H1 (cell line): ENCODE data around the gene PCP4L1. TPM values are rescaled to one million over a fixed set of nuclear protein-coding genes. Genes with fewer than 3 reads are reported as not detected.

Experiments
- CTCF ChIA-PET: fragments of 300-600 bp; sonication (Branson Sonifier 250); formaldehyde crosslinking; loops from one replicate; lab custom pipeline; 2021; ENCODE audit not compliant: partially characterized antibody; lab: Charles Lee
- POLR2A ChIA-PET: fragments of 300-600 bp; sonication (Branson Sonifier 250); formaldehyde crosslinking; loops from one replicate; lab custom pipeline; 2021; ENCODE audit warnings: inconsistent platforms; ENCODE audit not compliant: partially characterized antibody; lab: Charles Lee
- DNase-seq, 2 experiments: peaks; one replicate each; pipeline versions ENCODE4 v3.0.0 to v3.0.0-alpha.2; 2010 to 2022; ENCODE audit warnings: low spot score in 2 of 2, low read depth in 1 of 2, mixed read lengths in 1 of 2
- FAIRE-seq: peaks from 2 replicates; lab custom pipeline; 2011; peaks lifted over from hg19 to GRCh38; lab: Jason Lieb, UNC
- H2AFZ ChIP-seq: 2 replicates; pipeline ENCODE4 v1.8.1; 2012; ENCODE audit warnings: low read length, inconsistent platforms
- H2AK5ac ChIP-seq: 2 replicates; pipeline ENCODE4 v1.6.1; 2013; ENCODE audit warnings: low read depth, low read length
- H2BK120ac ChIP-seq: replicated peaks from 2 replicates; pipeline ENCODE3; 2013; ENCODE audit warnings: low read depth, low read length, inconsistent platforms
- H2BK12ac ChIP-seq: 2 replicates; pipeline ENCODE4 v1.6.1; 2013; ENCODE audit warnings: low read depth, low read length
- H2BK15ac ChIP-seq: 2 replicates; pipeline ENCODE4 v1.6.1; 2013; ENCODE audit warnings: low read length
- H2BK20ac ChIP-seq: 2 replicates; pipeline ENCODE4 v1.6.1; 2013; ENCODE audit warnings: low read length
- H2BK5ac ChIP-seq: 2 replicates; pipeline ENCODE4 v1.6.1; 2013; ENCODE audit warnings: low read depth, low read length
- H3K14ac ChIP-seq: 2 replicates; pipeline ENCODE4 v1.6.1; 2013; ENCODE audit warnings: inconsistent platforms; ENCODE audit not compliant: insufficient read length
- H3K18ac ChIP-seq: 2 replicates; pipeline ENCODE4 v1.6.1; 2013; ENCODE audit warnings: low read length; ENCODE audit errors: extremely low read depth
- H3K23ac ChIP-seq: 2 replicates; pipeline ENCODE4 v1.6.1; 2013; ENCODE audit warnings: inconsistent platforms; ENCODE audit not compliant: insufficient read length
- H3K23me2 ChIP-seq: 2 replicates; pipeline ENCODE4 v1.6.1; 2013; ENCODE audit warnings: low read depth, low read length
- H3K27ac ChIP-seq: 2 replicates; pipeline ENCODE4 v1.6.1; 2011; ENCODE audit warnings: low read depth, low read length, inconsistent platforms
- H3K27me3 ChIP-seq, 4 experiments: replicated peaks in 1 of 4; 1 replicate in 1 of 4; 2 replicates in 3 of 4; pipeline versions ENCODE4 v1.6.1 to v1.8.1; 2011 to 2013; ENCODE audit warnings: low read length in 3 of 4, mild to moderate bottlenecking in 3 of 4, inconsistent platforms in 2 of 4, mixed read lengths in 2 of 4, moderate library complexity in 1 of 4; ENCODE audit not compliant: control insufficient read depth in 3 of 4, insufficient read depth in 3 of 4; ENCODE audit errors: extremely low read depth in 1 of 4
- H3K36me3 ChIP-seq, 4 experiments: 2 replicates each; pipeline versions ENCODE4 v1.6.1 to v1.8.1; 2011 to 2013; ENCODE audit warnings: mild to moderate bottlenecking in 4 of 4, low read length in 3 of 4, moderate library complexity in 2 of 4, control low read depth in 1 of 4, inconsistent platforms in 1 of 4; ENCODE audit not compliant: insufficient read depth in 4 of 4, control insufficient read depth in 2 of 4
- H3K4ac ChIP-seq: replicated peaks from 2 replicates; pipeline ENCODE3; 2013; ENCODE audit warnings: low read length, low read depth, mixed read lengths, inconsistent platforms; ENCODE audit not compliant: insufficient read length
- H3K4me1 ChIP-seq, 4 experiments: replicated peaks in 1 of 4; 1 replicate in 1 of 4; 2 replicates in 3 of 4; pipeline versions ENCODE4 v1.6.1 to v1.8.1; 2011 to 2013; ENCODE audit warnings: low read length in 3 of 4, inconsistent platforms in 2 of 4, mixed read lengths in 1 of 4; ENCODE audit not compliant: insufficient read depth in 4 of 4, control insufficient read depth in 3 of 4
- H3K4me2 ChIP-seq, 2 experiments: 2 replicates each; pipeline versions ENCODE4 v1.6.1 to v1.8.1; 2011 to 2013; ENCODE audit warnings: low read depth in 2 of 2, low read length in 2 of 2, control low read depth in 1 of 2, inconsistent platforms in 1 of 2, mild to moderate bottlenecking in 1 of 2; ENCODE audit not compliant: insufficient read depth in 1 of 2
- H3K4me3 ChIP-seq, 4 experiments: fragments of 200-600, 300-600 bp in 1 of 4; sonication (generic), shearing (Covaris generic), sonication (Bioruptor Twin) in 1 of 4; 2 replicates each; pipeline versions ENCODE4 v1.5.1 to v1.8.1; 2011 to 2016; ENCODE audit warnings: low read length in 4 of 4, low read depth in 3 of 4, control low read depth in 2 of 4, inconsistent platforms in 2 of 4, mild to moderate bottlenecking in 2 of 4, mixed read lengths in 1 of 4, moderate library complexity in 1 of 4; ENCODE audit not compliant: insufficient read depth in 2 of 4; ENCODE audit errors: extremely low read depth in 1 of 4
- H3K56ac ChIP-seq: replicated peaks from 2 replicates; pipeline ENCODE3; 2013; ENCODE audit warnings: low read depth, mild to moderate bottlenecking, mixed read lengths, low read length, inconsistent platforms; ENCODE audit not compliant: insufficient read length
- H3K79me1 ChIP-seq: 2 replicates; pipeline ENCODE4 v1.6.1; 2013; ENCODE audit warnings: low read depth, low read length, control low read depth
- H3K79me2 ChIP-seq, 2 experiments: 2 replicates each; pipeline versions ENCODE4 v1.6.1 to v1.8.1; 2012 to 2013; ENCODE audit warnings: low read length in 2 of 2, mild to moderate bottlenecking in 2 of 2, inconsistent platforms in 1 of 2; ENCODE audit not compliant: insufficient read depth in 2 of 2, control insufficient read depth in 1 of 2
- H3K9ac ChIP-seq, 4 experiments: replicated peaks in 1 of 4; 1 replicate in 1 of 4; 2 replicates in 3 of 4; pipeline versions ENCODE4 v1.6.1 to v1.8.1; 2011 to 2013; ENCODE audit warnings: low read depth in 3 of 4, low read length in 3 of 4, control low read depth in 2 of 4, mild to moderate bottlenecking in 2 of 4, moderate library complexity in 2 of 4, inconsistent platforms in 1 of 4; ENCODE audit errors: extremely low read depth in 1 of 4
- H3K9me3 ChIP-seq, 2 experiments: 2 replicates each; pipeline versions ENCODE4 v1.6.1 to v1.8.1; 2012 to 2013; ENCODE audit warnings: mild to moderate bottlenecking in 2 of 2, moderate library complexity in 2 of 2, control low read depth in 1 of 2, inconsistent platforms in 1 of 2, low read depth in 1 of 2, low read length in 1 of 2, mixed read lengths in 1 of 2; ENCODE audit not compliant: insufficient read depth in 2 of 2
- H4K20me1 ChIP-seq, 2 experiments: replicated peaks in 1 of 2; 2 replicates each; pipeline versions ENCODE3 to v1.8.1; 2011 to 2013; ENCODE audit warnings: inconsistent platforms in 2 of 2, low read length in 2 of 2, mild to moderate bottlenecking in 1 of 2; ENCODE audit not compliant: insufficient read depth in 2 of 2, control insufficient read depth in 1 of 2
- H4K5ac ChIP-seq: 2 replicates; pipeline ENCODE4 v1.6.1; 2013; ENCODE audit warnings: low read length, low read depth, mixed read lengths, inconsistent platforms; ENCODE audit not compliant: insufficient read length
- H4K8ac ChIP-seq: 2 replicates; pipeline ENCODE4 v1.8.0; 2013; ENCODE audit warnings: mild to moderate bottlenecking, moderate library complexity, low read length, inconsistent platforms; ENCODE audit not compliant: insufficient read depth; ENCODE audit errors: extremely low read depth
- H4K91ac ChIP-seq: replicated peaks from 2 replicates; pipeline ENCODE3; 2013; ENCODE audit warnings: low read length, mixed read lengths, inconsistent platforms; ENCODE audit not compliant: insufficient read length
- BACH1 ChIP-seq: IDR thresholded peaks from 2 replicates; pipeline ENCODE4 v1.6.1; 2012; ENCODE audit warnings: low read length, improper control_type of control experiment
- BRCA1 ChIP-seq: IDR thresholded peaks from 2 replicates; pipeline ENCODE4 v1.6.1; 2012; ENCODE audit warnings: low read depth, low read length, improper control_type of control experiment
- CHD2 ChIP-seq: IDR thresholded peaks from 2 replicates; pipeline ENCODE4 v1.6.1; 2012; ENCODE audit warnings: low read length, improper control_type of control experiment
- EGR1 ChIP-seq: IDR thresholded peaks from 2 replicates; pipeline ENCODE4 v1.6.1; 2011; ENCODE audit warnings: low read depth, low read length, borderline replicate concordance
- EP300 ChIP-seq, 2 experiments: IDR thresholded peaks; 1 replicate in 1 of 2; 2 replicates in 1 of 2; pipeline ENCODE4 v1.6.1; 2011 to 2012; ENCODE audit warnings: low read depth in 2 of 2, low read length in 2 of 2, mild to moderate bottlenecking in 2 of 2, borderline replicate concordance in 1 of 2, inconsistent platforms in 1 of 2, moderate library complexity in 1 of 2
- KDM5A ChIP-seq: fragments of 200-600 bp; IDR thresholded peaks from 2 replicates; pipeline ENCODE4 v1.7.1; 2012; ENCODE audit warnings: mild to moderate bottlenecking, low read length, inconsistent platforms, mixed read lengths
- NRF1 ChIP-seq: IDR thresholded peaks from 2 replicates; pipeline ENCODE4 v1.6.1; 2011; ENCODE audit warnings: mild to moderate bottlenecking, low read depth, low read length, improper control_type of control experiment
- POU5F1 ChIP-seq: IDR thresholded peaks from 2 replicates; pipeline ENCODE4 v1.6.1; 2011; ENCODE audit warnings: low read depth, mild to moderate bottlenecking, low read length, moderate library complexity
- RXRA ChIP-seq: IDR thresholded peaks from 2 replicates; pipeline ENCODE4 v1.6.1; 2011; ENCODE audit warnings: low read depth, mild to moderate bottlenecking, low read length, moderate library complexity; ENCODE audit not compliant: insufficient read depth
- SIRT6 ChIP-seq: IDR thresholded peaks from one replicate; pipeline ENCODE4 v1.7.1; 2012; ENCODE audit warnings: low read length, inconsistent platforms
- SIX5 ChIP-seq: IDR thresholded peaks from 2 replicates; pipeline ENCODE4 v1.6.1; 2011; ENCODE audit warnings: mild to moderate bottlenecking, low read depth, low read length
- SP1 ChIP-seq: IDR thresholded peaks from 2 replicates; pipeline ENCODE4 v1.6.1; 2011; ENCODE audit warnings: low read depth, low read length
- SUZ12 ChIP-seq: fragments of 200-600 bp; sonication (generic); IDR thresholded peaks from 2 replicates; pipeline ENCODE4 v1.6.1; 2012; ENCODE audit warnings: mild to moderate bottlenecking, inconsistent platforms, low read length, moderate library complexity, mixed read lengths
- WGBS, 2 experiments: shearing (Covaris generic) in 1 of 2; methylation state at CpG; one replicate each; pipeline versions ENCODE4 v1.1.6 to v1.1.7; 2013 to 2015; ENCODE audit warnings: low lambda C conversion rate in 2 of 2, mixed read lengths in 2 of 2, inconsistent platforms in 1 of 2, low coverage in 1 of 2, missing lambda C conversion rate in 1 of 2; ENCODE audit not compliant: insufficient replicate concordance in 2 of 2, insufficient coverage in 1 of 2, insufficient read length in 1 of 2; ENCODE audit errors: extremely low coverage in 1 of 2, missing lambda C conversion rate in 1 of 2; 5-methylcytosine and 5-hydroxymethylcytosine counted together
- polyA plus RNA-seq, 7 experiments: library from polyadenylated mRNA; depleted of rRNA in 3 of 7; stranded (reverse) in 5 of 7; unstranded in 2 of 7; fragments of >200 nt in 5 of 7; fragments of 200-250 nt in 2 of 7; gene quantifications; 1 replicate in 5 of 7; 2 replicates in 1 of 7; 4 replicates in 1 of 7; pipeline versions ENCODE4 v1.2.1 to v1.2.3, GENCODE V29; 2011 to 2013; ENCODE audit warnings: missing spikeins in 2 of 7, mixed read lengths in 2 of 7
- total RNA-seq: library from RNA; stranded (reverse); fragmentation: NEBNext Ultra II Directional; extraction: Animal tissue kit (Norgen Biotek cat#: 25700); gene quantifications from 2 replicates; pipeline ENCODE4 v1.2.1, GENCODE V29; 2021
- TF ChIP-seq, protein P1 (sequence below): IDR thresholded peaks from 2 replicates; pipeline ENCODE4 v1.6.1; 2011; ENCODE audit warnings: low read depth, mild to moderate bottlenecking, low read length; ENCODE audit not compliant: insufficient read depth

PCP4L1 gene
- total and polyA plus RNA-seq, 2 of the 8 experiments (the other 6 are each of a cell fraction or from before 2014, with no cell fraction given), result 0.41 to 1.0 TPM

DNA sequence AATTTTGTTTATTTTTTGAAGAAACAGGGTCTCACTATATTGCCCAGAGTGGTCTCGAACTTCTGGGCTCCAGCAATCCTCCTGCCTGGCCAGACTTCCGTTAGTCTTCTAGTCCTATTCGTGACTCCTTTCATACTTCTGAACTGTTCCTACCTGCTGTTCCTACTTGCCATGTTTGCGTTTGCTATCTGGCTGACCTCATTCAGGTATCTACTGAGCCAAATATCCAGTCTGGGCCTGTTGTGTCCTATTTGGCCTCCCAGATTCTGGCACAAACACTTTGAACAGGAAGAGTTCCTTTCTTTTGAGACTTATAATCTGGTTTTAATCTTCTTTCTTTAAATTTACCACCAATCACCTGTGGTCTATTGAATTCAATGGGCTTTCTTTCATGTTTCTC, 13.7 kb upstream of the PCP4L1 start:
- ChIA-PET CTCF (interaction anchor here (1.1 to 1.2 kb wide), 2 partner anchors 17 to 47 kb away, joined by 3 to 4 read pairs; no protein-coding TSS in a partner anchor), POLR2A (no interaction called here)
- H3K79me2 ChIP-seq, result no peaks in the 10 kb centered on the region
- no peak overlapping the region for H2BK5ac ChIP-seq
- H3K14ac ChIP-seq, result no peak overlapping the region
- no peaks in the 10 kb centered on the region for H3K79me1 ChIP-seq
- H3K27ac ChIP-seq, result no peak overlapping the region
- DNase-seq, result no peak
- no peaks in the 10 kb centered on the region for H3K36me3 ChIP-seq
- no peak overlapping the region for H3K4me2 ChIP-seq
- H3K18ac ChIP-seq, result no peak overlapping the region
- no peaks in the 10 kb centered on the region for H3K4me1 ChIP-seq
- no peak overlapping the region for H2AK5ac ChIP-seq
- H3K9me3 ChIP-seq, result no peaks in the 10 kb centered on the region
- H3K56ac ChIP-seq, result no peak overlapping the region
- H4K20me1 ChIP-seq, result no peaks in the 10 kb centered on the region
- H2BK20ac ChIP-seq, result no peak overlapping the region
- H2BK120ac ChIP-seq, result no peak overlapping the region
- TF ChIP-seq EGR1 (no peak), SUZ12 (no peak), KDM5A (no peak), RXRA (no peak), SIX5 (no peak), BACH1 (no peak), EP300 (IDR thresholded peaks at IDR 0.05; ENCODE audit: borderline replicate concordance in 1 of 2, low read depth in 2 of 2, low read length in 2 of 2) (no peak), NRF1 (no peak), CHD2 (no peak), BRCA1 (no peak), SIRT6 (no peak), SP1 (no peak), POU5F1 (no peak)
- TF ChIP-seq, protein P1, sequence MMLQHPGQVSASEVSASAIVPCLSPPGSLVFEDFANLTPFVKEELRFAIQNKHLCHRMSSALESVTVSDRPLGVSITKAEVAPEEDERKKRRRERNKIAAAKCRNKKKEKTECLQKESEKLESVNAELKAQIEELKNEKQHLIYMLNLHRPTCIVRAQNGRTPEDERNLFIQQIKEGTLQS, result no peak
- no peaks in the 10 kb centered on the region for H3K27me3 ChIP-seq
- WGBS, 2 experiments, result 88% methylated on average over 4 of the region's 4 CpGs; no CpG with 5 or more reads in 1 of the 2 experiments
- no peak overlapping the region for H3K4me3 ChIP-seq
- no peak overlapping the region for H3K23ac ChIP-seq
- H2BK15ac ChIP-seq, result no peak overlapping the region
- no peak overlapping the region for H2BK12ac ChIP-seq
- no peak overlapping the region for H2AFZ ChIP-seq
- H3K9ac ChIP-seq, result no peak overlapping the region
- H3K23me2 ChIP-seq, result no peaks in the 10 kb centered on the region
- no peak overlapping the region for H4K5ac ChIP-seq
- H4K8ac ChIP-seq, result no peak overlapping the region
- H3K4ac ChIP-seq, result no peak overlapping the region
- H4K91ac ChIP-seq, result no peak overlapping the region
- FAIRE-seq, result no peak
